GM18502 (cell line): ENCODE results near the gene GRIK4.

Experiments used
- ATAC-seq: cut with Tn5 transposase; IDR thresholded peaks from one replicate; pipeline ENCODE4 v1.9.1; 2021; ENCODE audit warnings: mild to moderate bottlenecking; ENCODE audit not compliant: unreplicated experiment, poor library complexity

Gene GRIK4

DNA sequence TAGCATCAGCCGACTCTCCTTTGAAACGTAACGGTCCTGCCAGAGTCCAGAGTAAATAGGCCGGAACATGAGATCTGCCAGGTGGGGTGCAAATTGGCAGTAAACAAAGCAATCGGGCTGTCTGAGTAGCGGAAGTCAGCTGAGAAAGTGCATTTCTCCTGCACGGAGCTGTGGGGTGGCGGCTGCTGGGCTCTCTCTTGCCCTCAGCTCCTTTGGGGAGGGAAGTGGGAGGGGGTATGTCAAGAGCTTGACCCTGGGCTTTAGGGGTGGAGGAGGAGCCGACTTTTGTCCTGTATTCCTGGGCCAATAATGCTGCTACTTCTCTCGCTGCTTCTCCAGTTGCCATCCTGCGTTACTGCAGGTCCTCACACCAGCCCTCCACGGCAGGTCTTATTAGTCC, 11.6 kb downstream of the GRIK4 start:
- no peak for ATAC-seq

DNA sequence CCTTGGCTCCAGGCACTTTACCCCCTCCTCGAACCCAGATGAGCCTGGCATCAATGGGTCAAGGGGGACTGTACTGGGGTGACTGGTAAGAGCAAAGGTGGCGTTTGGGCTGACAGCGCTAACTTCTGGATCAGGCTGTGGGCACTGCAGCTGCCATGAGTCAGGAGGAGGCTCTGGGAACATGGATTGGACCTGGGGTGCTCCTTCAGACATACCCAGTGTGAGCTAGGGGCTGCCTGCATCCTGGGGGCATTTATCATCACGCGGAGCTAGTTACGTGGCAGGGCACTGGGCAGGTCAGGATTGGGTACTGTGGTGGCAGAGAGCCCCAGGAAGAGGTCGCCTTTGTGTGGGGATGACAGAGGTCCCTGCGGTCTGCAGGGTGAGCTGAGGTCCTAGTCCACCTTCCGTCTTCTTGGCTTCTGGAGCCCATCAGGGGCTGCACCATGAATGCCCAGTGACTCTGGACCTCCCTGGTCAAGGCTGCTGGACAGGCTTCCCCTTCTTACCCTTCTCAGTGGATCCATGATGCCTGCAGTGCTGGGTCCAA, 13.1 kb downstream of the GRIK4 start:
- no peak for ATAC-seq

DNA sequence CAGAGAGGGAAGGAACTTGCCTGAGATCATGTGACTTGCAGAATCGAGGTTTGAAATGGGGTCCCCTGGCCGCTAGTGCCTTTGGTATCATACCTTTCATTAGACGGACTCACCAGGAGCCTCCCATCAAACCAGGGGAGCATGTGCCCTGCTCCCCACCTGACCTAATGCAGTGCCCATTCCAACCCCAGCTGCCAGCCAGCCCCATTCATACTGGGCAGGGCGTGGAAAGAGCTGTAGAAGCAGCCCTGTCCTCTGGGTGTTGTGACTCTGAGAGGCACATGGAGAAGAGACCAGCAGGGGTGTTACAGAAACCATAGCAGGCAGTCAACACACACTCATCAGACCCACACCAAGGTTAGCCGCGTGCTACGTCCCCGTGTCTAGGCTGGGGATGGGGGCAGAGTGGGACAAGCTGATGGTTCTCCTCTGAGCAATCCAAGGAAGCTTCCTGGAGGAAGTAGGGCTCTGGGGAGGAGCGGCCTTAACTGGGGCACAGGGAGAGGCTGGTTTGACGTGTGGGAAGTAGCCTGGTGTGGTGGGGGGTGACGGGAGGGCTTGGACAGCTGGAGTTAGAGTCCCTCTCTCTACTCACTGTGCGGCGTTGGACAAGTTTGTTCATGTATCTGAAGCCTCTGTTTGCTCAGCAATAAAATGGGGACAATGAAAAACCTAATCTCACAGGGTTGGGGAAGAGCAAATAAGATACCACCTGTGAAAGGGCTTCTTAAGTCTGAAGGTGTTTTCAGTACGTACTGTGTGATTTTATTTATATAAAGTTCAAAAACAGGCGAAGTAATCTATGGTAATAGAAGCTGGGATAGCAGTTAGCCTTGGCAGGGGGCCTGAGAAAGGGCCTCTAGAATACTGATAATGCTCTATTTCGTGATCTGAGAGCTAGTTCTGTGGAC, 14.0 kb downstream of the GRIK4 start:
- no peak for ATAC-seq

DNA sequence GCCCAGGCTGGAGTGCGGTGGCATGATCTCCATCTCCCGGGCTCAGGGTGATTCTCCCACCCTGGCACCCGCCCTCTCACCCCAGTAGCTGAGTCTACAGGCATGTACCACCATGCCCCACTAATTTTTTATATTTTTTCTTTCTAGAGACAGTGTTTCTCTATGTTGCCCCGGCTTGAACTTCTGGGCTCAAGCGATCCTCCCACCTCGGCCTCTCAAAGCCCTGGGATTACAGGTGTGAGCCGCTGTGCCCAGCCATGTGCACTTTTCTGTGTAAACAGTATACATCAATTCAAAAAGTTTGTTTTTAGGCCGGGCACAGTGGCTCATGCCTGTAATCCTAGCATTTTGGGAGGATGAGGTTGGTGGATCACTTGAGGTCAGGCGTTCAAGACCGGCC, 14.7 kb downstream of the GRIK4 start:
- no peak for ATAC-seq

DNA sequence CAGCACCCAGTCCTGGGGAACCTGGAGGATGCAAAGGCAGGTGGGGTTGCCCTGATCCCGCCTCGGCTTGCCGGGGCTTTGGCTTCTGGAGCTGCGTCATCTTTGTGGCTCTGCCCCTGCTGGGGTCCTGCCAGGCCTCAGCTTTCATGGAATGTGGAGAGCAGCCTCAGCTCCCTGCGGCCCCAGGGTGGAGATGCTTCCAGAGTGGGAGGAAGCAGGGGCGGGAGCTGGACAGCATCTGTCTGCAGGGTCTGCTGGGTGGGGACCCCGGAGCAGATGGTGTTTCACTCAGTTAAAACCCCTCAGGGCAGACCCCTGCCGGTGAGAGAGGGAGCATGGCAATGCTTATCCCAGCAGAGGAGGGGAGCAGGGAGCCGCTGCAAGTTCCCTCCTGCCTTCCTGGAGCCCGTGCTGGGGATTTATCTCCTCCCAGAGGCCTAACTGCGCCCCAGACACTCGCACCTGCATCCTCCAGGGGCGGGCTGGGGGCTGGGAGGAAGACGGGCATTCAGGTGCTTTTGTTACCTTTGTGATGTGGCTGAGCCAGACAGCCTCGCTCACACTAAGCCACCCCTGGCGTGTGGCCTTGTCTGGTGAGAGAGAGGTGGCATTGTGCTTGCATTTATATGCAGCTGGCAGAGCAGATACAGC, 15.7 kb downstream of the GRIK4 start:
- no peak for ATAC-seq

DNA sequence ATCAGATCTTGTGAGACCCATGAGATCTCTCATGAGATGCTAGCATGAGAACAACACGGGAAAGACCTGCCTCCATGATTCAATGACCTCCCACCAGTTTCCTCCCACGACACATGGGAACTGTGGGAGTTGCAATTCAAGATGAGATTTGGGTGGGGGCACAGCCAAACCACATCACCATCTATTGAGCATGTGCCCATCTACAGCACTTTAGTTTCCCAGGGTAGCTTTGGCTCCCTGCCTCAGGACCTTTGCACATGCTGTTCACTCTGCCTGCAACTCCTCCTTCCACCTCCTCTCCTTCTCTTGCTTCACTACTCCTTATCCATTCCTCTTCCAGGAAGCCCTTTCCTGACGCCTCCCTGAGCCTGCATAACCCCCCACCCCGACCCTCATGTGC, 17.2 kb downstream of the GRIK4 start:
- ATAC-seq: no peak

DNA sequence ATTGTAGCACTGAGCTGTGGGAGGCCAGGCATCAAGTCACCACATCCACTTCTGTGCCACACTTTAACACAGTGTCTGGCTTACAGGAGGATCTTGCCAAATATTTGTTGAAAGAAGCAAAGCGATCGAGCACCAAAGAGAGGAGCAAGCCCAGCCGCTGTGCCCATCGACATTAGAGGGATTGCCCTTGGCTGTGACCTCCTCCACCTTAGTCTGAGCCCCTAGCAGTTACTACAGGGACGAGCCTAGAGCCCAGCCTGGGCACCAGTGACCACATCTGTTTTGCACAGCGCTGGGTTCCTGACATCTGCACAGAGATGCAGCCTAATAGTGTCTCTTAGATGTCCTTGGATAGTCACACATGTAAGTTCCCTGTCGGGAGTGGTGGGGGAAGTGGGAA, 17.7 kb downstream of the GRIK4 start:
- no peak for ATAC-seq

DNA sequence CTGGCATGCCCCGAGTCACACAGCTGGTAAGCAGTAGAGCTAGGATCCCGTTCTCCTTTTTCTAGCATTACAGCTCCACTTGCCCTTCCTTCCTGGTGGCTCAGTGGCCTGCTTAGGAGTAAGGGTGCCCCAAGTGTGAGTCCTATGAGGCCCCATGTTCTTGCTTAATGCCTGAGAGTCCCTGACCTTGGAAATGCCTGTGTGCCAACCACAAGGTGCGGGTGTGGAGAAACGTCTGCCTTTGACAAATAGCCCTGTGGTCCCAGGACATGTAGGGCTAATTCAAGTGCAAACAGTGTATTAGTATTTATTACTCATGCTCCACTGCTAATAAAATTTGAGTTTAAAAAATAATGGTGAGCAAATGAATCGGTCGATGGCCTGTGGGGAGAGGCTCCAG, 18.4 kb downstream of the GRIK4 start:
- no peak for ATAC-seq

DNA sequence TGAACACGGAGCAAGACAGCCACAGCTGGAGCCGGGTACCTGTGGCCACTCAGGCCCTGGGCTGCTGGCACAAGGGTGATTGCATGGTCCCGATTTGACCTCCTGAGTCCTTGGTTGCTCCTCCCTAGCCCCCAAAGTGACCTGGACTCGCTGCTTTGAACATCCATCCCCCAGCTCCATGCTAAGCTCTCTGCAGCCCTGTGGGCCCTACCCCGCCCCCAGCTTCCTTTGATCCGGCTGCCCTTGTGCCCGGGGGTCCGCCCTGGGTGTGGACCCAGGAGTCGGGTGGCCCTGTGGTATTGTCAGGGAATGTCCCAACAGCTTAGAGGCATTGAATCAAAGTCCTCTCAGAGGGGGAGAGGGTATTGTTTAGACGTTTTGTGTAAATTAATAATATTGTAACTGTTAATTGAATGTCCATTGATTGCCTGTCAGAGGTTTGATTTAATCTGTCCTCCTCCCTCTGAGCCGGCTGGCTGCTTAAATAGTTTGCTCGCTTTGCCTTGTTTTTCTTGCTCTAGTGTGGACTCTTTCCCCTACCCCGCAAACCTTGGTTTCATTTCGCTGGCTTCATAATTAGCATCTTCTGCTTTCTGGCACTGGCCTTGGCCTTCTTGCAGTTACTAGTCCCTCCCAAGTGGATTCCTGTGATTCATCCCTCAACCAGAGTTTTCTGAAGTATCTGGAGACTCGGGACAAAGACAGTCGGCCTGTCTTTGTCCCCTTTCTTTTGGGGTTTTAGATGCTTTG, 20.7 kb downstream of the GRIK4 start:
- ATAC-seq: no peak

DNA sequence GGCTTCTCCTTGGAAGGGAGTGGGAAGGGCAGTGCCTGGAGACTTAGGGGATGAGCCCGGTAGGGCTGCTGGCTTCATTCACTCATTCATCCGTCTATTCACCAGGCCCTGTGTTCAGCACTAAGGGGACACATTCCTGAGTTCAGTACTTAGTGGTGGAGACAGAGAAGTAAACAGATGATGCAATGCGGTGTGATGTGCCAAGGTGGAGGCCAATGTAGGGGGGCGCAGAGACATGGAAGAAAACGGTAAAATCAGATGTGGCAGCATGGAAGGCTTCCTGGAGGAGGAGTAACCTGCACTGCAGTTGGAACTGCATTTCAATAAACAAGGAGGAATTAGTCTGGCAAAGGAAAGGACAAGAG, 21.3 kb downstream of the GRIK4 start:
- ATAC-seq: no peak

DNA sequence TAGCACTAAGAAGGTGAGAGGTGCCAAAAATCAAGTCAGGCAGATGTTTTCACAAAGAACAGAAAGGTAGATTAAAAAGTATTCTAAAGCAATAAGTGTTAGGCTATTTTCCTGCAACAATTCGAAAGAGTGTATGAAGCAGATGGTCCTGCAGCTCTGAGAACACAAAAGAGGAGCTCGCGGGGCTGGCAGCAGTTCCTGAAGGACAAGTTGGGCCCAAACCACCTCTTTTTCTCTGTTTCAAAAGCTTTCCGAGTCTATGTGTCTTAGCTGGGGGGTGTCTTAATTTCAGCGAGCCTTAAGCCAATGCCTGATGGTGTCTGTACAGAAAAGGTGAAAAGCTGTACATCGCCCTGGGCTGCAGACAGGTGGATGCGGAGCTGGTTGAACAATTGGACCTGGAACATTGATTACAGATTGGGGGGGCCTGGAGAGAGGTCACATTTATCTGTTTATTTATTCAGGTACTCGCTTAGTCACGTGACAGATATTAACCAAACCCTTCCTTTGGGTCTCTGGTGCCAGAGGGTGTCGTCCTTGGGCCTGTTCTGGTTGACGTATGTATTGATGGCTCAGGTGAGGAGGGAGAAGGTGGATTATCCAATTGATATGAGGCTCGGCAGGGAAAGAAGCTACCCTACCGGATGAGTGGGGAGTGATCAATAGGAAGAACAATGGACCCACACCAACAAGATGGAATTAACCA, 24.7 kb downstream of the GRIK4 start:
- no peak for ATAC-seq

DNA sequence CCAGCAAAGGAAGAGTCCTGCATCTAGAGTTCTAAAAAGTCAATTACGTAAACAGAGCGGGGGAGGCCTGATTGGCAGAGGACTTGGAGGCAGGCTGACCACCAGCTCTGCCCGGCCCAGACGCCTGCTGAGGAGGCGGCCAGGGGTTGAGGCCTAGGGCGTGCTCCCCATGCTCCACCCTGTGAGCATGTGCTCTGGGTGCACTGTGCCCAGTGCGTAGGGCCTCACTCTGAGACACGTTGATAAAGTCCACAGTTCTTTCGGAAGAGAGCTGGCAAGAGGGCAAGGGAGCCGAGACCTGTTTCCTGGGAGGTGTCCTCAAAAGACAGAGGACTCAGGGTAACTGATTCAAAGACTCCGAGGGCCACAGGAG, 25.2 kb downstream of the GRIK4 start:
- ATAC-seq: no peak

DNA sequence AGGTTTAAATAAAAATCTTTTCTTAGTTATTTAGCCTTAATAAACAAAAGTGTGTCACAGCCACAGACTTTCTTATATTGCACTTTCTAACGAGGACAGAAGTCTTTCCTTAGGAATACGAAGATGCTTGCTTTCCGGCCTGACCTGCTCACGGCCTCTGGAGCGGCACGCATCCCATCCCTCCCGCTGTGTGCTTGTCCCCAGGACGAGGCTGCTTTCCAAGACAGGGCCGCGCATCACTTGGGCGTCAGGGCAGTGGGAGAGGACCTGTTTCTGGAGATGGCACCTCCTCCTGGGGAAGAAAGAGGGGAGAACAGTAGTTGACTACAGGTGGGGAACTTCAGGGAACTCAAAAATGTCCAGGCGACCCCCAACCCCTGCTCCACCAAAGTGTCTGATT, 26.4 kb downstream of the GRIK4 start:
- no peak for ATAC-seq

DNA sequence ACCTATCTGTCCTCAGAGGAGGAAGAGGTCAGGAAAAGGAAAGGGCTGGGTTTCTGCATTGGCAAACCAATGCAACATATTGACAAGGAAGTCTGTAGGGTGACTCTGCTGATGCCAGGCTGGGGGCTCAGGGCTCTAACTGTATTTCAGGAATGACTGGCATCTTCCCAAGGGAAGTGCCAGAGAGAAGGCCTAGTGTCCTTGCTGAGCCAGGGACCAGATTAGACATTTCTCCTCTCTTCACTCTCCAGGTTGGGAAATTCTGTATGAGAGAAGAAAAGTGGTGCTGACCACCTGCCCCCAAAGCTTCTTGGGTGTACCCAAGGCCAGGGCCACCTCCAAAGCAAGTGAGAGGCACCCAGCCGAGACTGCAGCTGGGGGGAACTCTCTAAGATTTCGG, 27.2 kb downstream of the GRIK4 start:
- ATAC-seq: no peak

DNA sequence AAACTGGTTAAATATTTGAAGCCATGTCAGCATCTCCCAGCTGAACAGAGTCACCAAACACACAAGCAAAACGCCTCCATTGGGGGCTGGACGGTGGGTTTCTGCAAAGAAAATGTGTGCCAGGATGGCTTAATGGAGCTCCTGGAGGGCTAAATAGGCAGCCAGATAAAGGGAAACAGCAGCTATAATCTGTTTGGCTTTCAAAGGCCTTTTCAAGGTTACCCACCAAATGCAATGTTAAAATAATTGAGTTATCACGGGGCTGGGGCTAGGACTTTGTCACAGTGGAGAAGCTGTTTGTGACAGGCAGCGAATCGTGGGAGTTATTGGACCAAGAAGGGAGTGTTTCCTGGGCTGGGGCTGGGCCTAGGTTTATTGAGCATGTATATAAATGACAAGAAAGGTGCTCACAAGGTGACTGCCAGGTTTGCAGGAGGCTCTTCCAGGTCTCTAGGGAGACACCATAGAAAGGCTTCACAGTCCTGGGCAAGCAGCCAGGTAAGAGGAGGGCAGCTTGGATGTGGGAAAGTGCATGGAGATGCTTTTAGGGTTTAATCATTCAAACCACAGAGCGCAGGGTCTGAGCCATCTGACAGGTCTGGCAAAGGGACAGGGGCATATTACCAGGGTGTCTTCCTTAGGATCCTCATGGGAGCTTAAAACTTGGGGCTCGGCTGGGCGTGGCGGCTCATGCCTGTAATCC, 28.3 kb downstream of the GRIK4 start:
- no peak for ATAC-seq

DNA sequence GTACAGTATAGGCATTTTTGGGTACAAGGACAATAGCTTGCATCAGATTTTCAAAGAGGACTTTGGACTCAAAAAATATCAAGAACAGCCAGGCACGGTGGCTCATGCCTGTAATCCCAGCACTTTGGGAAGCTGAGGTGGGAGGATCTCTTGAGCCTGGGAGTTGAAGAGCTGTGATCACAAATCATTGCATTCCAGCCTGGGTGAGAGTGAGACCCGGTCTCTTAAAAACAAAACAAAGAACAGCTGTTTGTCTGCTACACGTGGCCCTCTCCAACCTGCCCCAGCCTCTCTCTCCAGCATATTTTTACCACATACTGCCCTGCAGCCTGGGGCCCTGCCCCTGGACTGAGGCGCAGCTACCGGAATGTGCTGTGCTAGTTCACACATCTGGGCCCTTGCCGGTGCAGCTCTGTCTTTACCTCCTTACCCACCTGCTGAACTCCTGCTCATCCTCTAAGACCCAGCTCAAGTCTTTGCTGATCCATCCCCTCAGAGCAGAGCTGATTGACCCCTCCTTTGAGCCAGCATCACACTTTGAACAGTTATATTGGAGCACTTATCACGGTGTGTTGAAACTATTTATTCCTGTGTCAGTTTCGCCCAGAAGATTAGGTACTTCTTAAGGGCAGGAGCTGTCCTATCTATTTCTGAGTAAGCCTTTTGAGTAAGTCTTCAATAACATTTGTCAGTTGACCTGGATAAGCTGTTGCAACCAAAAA, 29.4 kb downstream of the GRIK4 start:
- no peak for ATAC-seq

DNA sequence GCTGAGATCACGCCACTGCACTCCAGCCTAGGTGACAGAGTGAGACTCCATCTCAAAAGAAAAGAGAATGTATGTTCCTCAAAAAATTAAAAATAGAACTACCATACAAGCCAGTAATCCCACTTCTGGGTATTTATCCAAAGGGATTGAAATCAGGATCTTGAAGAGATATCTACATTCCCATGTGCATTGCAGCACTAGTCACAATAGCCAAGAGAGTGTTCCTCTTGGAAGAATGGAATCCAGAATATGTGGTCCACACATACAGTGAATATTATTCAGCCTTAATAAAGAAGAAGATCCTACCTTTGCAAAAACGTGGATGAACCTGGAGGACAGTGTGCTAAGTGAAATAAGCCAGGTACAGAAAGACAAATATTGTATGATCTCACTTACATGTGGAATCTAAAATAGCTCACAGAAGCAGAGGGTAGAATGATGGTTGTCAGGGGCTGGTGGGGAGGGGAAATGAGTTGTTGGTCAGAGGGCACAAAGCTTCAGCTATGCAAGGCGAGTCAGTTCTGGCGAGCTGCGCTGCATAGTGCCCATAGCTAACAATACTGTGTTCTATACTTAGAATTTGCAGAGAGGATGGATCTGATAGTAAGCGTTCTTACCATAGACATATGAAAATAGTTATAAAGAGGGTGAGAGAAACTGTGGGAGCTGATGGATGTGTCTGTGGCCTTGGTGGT, 32.1 kb downstream of the GRIK4 start:
- ATAC-seq: no peak

DNA sequence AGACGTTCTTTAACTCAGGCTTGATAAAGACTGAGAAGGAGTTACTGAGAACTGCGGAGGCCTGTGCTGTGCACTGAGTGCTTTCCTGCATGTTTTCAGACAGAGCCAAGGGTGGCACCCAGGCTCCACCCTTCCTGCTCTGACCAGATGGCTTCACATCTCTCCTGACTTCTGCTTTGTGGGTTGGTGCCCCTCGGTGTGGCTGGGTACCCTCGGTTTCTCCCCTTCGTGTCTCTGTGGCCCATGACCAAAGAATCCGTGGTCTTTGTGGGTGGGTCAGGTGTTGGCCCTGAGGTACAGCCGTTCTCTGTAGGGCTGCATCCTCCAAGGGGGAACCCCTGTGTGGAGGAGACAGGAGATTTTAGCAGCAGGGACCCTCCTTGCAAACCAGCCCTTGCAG, 34.3 kb downstream of the GRIK4 start:
- ATAC-seq: no peak
